Stimulated activated CD4-positive, alpha-beta T cell treated with anti-CD3 and anti-CD28 coated beads, Interleukin-15, amount 100 ng/mL, for 48 hours (primary cell): ENCODE measurements around the gene GSTCD.

Source experiments
- DNase-seq, 2 donors: peaks; one replicate each; pipeline ENCODE4 v3.0.0-alpha.2; 2020; ENCODE audit warnings: low read depth in 2 of 2

GSTCD gene

GRCh38 chr4:105894660-105895582 is 186.3 kb downstream of the GSTCD start, which contains the start of gene NPNT:
Gene NPNT, plus strand, starts transcription at chr4:105895471. Its CDS starts 182 bp downstream, at chr4:105895653.
- no peak for DNase-seq

GRCh38 chr4:105895583-105896460 is 187.2 kb downstream of the GSTCD start:
- no peak for DNase-seq

- DNase-seq: no peak
Observed at GRCh38 chr4:105896461-105896942, 187.9 kb downstream of the GSTCD start.
